Measurements from ENCODE around the gene ZFC3H1. TPM values are rescaled to one million over a fixed set of nuclear protein-coding genes. Genes with fewer than 3 reads are reported as not detected.

Gene ZFC3H1
- total RNA-seq, 1 experiment from 2014 or later: 48.7 TPM

GRCh38 chr12:71585218-71585617 is 78.4 kb downstream of the ZFC3H1 start:
- no peaks in the 10 kb centered on the region for H3K27me3 ChIP-seq (replicated peaks; ENCODE audit: insufficient read depth, low read depth, low read length, poor library complexity)
- intact Hi-C loops (cut with micrococcal nuclease; ENCODE audit: unreplicated experiment): no loop called here
- no peaks in the 10 kb centered on the region for H3K9me3 ChIP-seq (ENCODE audit: low read depth, low read length, poor library complexity, severe bottlenecking)
- H3K4me3 ChIP-seq (ENCODE audit: low read depth, low read length, poor library complexity, severe bottlenecking): no peak overlapping the region
- ChIA-PET POLR2A (ENCODE audit: low non-redundant PET) (no interaction called here), CTCF (no interaction called here)
- no peak overlapping the region for H3K27ac ChIP-seq (ENCODE audit: low read depth, low read length, poor library complexity, severe bottlenecking)
- TF ChIP-seq EZH2 (IDR thresholded peaks at IDR 0.05; ENCODE audit: borderline replicate concordance, low read depth, low read length, poor library complexity, severe bottlenecking): no peak
- TF ChIP-seq CTCF (conservative IDR thresholded peaks at IDR 0.05; ENCODE audit: low read depth, low read length): no peak
- H3K36me3 ChIP-seq (ENCODE audit: insufficient read depth, low read length, poor library complexity, severe bottlenecking): no peaks in the 10 kb centered on the region
- H3K4me1 ChIP-seq (ENCODE audit: insufficient read depth, low read length, poor library complexity, severe bottlenecking): no peaks in the 10 kb centered on the region
- BruUV-seq (replicated peaks): no TSS peak
- no peak for DNase-seq (ENCODE audit: low spot score)

- CTCF ChIA-PET: no interaction called here
Measured at GRCh38 chr12:71584356-71584755, 79.3 kb downstream of the ZFC3H1 start.

GRCh38 chr12:71582925-71583324 is 80.7 kb downstream of the ZFC3H1 start:
- TF ChIP-seq CTCF (conservative IDR thresholded peaks at IDR 0.05; ENCODE audit: low read depth, low read length): no peak
- TF ChIP-seq EZH2 (IDR thresholded peaks at IDR 0.05; ENCODE audit: borderline replicate concordance, low read depth, low read length, poor library complexity, severe bottlenecking): no peak
- Histone ChIP-seq H3K9me3 (ENCODE audit: low read depth, low read length, poor library complexity, severe bottlenecking) (no peaks in the 10 kb centered on the region), H3K36me3 (ENCODE audit: insufficient read depth, low read length, poor library complexity, severe bottlenecking) (no peaks in the 10 kb centered on the region), H3K27me3 (replicated peaks; ENCODE audit: insufficient read depth, low read depth, low read length, poor library complexity) (no peaks in the 10 kb centered on the region), H3K4me1 (ENCODE audit: insufficient read depth, low read length, poor library complexity, severe bottlenecking) (peaks cover 7% of the 10 kb centered on the region), H3K27ac (ENCODE audit: low read depth, low read length, poor library complexity, severe bottlenecking) (no peak overlapping the region), H3K4me3 (ENCODE audit: low read depth, low read length, poor library complexity, severe bottlenecking) (no peak overlapping the region)
- DNase-seq (ENCODE audit: low spot score): no peak
- ChIA-PET POLR2A (ENCODE audit: low non-redundant PET) (no interaction called here), CTCF (no interaction called here)
- intact Hi-C loops (cut with micrococcal nuclease; ENCODE audit: unreplicated experiment): no loop called here
- no TSS peak for BruUV-seq (replicated peaks)

More at GRCh38 chr12:71584356-71584755, 79.3 kb downstream of the ZFC3H1 start:
- no peak for TF ChIP-seq EZH2 (IDR thresholded peaks at IDR 0.05; ENCODE audit: borderline replicate concordance, low read depth, low read length, poor library complexity, severe bottlenecking)
- no peak for TF ChIP-seq CTCF (conservative IDR thresholded peaks at IDR 0.05; ENCODE audit: low read depth, low read length)
- no peaks in the 10 kb centered on the region for H3K4me1 ChIP-seq (ENCODE audit: insufficient read depth, low read length, poor library complexity, severe bottlenecking)
- POLR2A ChIA-PET (ENCODE audit: low non-redundant PET): no interaction called here
- no peaks in the 10 kb centered on the region for H3K27me3 ChIP-seq (replicated peaks; ENCODE audit: insufficient read depth, low read depth, low read length, poor library complexity)
- no peak for DNase-seq (ENCODE audit: low spot score)
- no peaks in the 10 kb centered on the region for H3K9me3 ChIP-seq (ENCODE audit: low read depth, low read length, poor library complexity, severe bottlenecking)
- H3K36me3 ChIP-seq (ENCODE audit: insufficient read depth, low read length, poor library complexity, severe bottlenecking): no peaks in the 10 kb centered on the region
- BruUV-seq (replicated peaks): no TSS peak
- intact Hi-C loops (cut with micrococcal nuclease; ENCODE audit: unreplicated experiment): no loop called here
- H3K4me3 ChIP-seq (ENCODE audit: low read depth, low read length, poor library complexity, severe bottlenecking): no peak overlapping the region
- no peak overlapping the region for H3K27ac ChIP-seq (ENCODE audit: low read depth, low read length, poor library complexity, severe bottlenecking)
